HG02798 (cell line): Measurements from ENCODE around the gene USP40.

Experiments
- ATAC-seq: cut with Tn5 transposase; IDR thresholded peaks from one replicate; pipeline ENCODE4 v1.9.1; 2021; ENCODE audit warnings: mild to moderate bottlenecking; ENCODE audit not compliant: unreplicated experiment, poor library complexity

The USP40 gene

DNA sequence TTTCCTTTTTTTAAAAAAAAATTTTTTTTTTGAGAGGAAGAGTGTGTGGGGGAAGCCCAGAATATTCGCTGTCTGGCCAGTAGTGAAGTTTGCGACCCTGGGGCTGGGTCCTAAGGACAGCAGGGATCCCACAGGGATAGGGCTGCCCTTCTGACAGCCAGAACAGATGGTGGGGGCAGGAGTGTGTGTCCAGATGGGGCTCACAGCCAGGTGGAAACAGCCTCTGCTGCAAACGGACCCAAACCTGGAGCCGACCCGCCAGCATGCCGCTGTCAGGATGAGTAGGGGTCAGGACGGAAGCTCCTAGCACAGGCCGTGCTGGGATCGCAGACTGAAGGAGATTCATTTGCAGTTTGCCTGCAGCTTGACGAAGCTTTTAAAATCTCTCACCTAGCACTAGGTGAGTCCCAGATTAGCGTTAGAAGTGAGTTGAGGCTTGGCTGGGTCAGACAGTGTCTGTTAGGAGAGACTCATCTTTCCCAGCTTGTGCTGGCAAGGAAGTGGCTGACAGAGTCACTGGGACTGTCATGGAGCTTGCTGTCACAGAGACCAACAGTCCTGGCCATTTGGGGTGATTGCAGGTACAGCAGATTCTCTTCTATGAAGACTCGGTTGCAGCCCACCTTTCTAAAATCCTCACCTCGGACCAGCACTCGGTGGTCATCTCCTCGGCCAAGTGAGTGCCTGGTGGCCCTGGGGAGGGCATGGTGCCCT, 118.9 kb downstream of the USP40 start:
- no peak for ATAC-seq

DNA sequence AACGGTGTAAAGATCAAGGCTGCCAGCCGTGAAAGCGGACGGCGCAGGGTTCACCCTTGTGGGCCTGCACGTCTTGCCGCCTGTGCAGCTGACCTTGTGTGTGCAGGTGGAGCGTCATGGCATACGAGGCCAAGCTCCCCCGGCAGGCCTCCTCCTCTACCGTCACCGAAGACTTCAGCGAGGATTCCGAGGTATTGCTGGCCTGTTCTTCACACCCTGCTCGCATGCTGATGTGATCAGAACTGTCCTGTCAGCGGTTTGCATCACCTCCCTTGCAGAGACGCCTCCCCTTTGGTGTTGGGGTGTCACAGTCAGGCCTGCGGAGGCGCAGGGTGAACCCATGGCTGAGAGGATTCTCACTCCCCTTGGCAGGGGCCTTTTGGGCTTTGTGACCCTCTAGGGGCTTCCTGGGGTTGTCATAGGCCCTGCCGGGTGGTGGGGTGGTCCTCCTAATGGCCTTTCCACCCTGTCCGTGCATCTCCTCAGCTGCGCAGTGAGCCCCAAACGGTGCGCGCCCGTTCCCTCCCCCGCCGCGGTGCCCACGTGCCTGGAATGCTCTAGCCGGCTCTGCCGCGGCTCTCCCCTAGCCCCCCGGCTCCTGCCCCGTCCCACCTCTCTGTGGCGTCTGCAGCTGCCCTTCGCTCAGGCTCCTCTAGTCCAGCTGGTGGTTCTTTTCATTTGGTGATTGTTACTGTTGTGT, 119.8 kb downstream of the USP40 start:
- no peak for ATAC-seq

DNA sequence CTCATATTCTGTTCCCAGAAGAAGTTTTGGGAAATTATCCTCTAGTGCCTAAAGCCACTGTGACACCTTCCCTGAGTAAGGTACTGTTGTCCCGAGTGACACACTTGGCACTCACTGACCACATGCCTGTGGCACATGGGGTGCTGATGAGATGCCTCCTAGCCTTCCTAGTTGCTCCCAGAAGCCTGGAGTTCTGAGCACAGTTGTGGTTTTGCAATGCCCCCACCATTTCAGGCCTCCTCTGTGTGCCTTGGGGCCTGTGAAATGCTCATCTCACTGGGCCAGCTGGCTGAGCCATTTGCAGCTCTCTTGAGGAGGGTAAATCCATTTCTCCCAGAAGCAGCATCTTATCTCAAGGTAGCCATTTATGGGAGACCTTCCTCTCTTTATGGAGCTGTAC, 120.5 kb downstream of the USP40 start:
- no peak for ATAC-seq

DNA sequence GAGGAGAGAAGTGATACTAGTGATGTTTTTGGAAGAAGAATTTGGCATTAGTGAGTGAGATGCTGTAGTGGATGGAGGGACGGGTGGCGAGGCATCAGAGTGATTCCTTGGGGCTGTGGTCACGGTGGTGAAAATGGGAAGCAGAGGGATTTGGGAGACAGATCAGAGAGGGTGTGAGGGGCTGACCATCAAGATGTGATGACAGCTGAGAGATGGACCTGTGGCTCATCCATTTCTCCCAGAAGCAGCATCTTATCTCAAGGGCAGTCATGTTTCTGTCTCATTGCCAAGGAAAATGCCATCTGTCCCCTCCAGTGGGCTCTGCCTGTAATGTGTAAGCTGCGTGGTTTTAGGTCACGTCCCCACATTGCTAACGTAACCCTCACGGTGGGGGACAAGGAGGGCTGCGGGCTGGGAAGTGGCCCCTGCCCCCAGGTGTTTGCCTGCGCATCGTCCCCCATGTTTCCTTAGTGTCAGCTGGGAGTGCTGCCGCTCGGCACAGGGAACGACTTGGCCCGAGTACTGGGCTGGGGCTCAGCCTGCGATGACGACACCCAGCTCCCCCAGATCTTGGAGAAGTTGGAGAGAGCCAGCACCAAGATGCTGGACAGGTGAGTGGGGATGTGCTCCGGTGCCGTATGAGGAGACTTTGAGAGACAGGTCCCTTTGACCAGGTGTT, 121.3 kb downstream of the USP40 start:
- no peak for ATAC-seq

DNA sequence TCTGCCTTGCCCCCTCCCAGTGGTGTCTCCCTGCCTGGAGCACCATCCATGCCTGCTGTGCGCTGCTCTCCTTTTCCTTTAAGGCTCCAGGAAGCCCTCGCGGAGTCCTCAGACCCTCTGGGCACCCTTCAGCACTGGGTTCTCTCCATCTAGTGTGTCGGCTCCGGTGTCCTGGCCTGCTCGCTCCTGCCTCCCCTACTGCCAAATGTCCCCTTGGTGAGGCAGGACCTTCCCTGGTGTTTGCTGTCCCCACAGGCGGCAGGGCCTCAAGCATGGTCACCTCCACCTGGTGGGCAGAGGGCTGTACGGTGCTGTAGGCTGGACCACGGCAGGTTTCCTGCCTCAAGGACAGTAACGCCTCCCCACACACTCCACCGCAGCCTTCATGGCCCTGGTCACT, 122.1 kb downstream of the USP40 start:
- ATAC-seq: no peak

DNA sequence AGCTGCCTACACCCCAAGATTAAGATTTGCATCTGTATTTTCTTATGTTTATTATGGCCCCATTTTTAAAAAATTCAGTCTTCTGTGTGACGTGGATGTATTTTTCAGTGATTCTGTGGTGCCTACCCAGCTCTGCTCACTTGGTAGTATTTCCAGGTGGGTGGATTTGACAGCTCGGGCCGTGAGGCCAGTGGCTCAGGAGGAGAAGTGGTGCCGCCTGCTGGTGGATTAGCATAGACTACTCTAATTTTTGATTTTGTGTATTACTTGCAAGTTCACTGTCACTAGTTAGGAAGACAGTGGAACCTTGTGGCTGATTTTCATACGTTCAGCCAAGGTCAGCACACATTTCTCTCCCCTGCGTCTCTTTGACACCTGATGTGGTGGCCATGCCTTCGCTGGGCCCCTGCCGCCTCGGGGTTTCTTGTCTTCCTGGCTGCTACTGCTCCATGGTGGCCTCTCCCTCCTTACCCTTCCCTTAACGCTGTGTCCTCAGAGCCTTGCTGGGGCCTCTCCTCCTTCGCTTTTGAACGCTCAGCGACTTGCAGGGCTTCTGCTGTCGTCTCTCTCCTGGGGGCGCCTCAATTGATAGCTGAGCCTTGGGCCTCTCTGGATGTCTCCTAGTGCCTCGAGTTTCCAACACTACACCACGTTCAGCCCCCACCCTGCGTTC, 122.9 kb downstream of the USP40 start:
- peak; percentile 68 for ATAC-seq

DNA sequence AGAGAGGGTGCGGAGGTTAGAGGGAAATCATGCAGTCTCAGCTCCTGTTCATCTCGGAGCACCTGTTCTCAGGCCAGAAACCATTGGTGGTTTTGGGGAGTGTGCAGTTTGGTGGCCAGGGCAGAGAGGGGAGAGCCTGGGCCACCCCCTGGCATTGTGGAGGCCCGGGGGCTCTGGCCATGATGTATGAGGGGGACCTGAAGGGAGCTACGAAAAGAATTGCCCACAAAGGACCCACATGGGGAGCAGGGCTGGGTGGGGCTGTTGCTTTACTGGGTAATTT, 124.6 kb downstream of the USP40 start:
- no peak for ATAC-seq

DNA sequence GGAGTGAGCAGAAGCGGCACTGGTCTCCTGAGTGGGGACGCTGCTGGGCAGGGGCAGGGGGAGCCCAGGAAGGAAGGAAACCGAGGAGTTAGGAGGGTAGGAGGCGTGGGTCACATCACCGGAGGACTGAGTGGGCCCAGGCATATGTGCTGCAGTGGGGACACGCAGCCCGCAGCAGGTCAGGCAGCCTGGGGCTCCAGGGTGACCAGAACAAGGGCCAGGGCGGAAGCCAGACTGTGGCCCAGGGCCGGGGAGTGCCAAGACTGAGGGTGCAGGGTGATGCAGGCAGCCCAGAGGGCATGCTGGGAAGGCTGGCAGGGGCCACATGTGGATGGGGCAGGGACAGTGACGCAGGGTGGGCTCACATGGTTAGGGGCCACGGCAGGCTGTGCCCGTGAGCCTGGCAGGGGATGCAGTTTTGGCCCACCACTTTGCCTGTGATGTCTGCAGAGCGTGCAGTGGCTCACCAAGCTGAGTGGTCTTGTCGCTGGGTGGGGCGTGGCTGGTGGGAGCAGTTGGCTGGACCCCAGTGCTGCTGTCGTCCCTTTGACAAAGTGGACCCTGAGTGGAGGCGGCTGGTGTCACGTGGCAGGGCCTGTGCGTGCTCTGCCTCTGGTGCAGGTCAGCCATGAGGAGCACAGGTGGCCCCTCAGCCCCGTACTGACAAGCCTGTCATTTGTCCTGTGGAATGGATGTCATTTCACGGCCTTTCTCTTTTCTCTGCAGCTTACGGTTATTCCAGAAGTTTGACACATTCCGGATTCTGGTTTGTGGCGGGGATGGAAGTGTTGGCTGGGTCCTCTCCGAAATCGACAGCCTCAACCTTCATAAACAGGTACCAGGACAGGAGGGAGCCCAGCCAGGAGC, 125.2 kb downstream of the USP40 start:
- ATAC-seq: no peak

DNA sequence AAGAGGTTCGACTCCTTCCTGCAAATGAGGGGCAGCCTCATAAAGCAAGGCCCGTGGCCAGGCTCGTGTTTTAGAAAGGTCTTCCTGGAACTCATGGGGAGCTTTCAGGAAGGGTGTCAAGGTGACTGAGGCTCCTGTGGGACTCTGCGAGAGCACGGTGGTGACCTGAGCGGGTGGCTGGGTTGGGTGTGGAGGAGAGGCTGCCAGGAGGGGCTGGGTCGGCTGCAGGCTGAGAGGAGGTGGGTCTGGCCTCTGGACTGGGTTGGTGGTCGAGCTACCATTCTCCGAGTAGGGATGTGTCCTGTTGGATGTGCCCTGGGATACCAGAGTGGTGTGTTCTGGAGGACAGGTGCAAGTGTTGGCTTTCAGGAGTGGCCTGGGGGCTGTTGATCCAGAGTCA, 125.9 kb downstream of the USP40 start:
- no peak for ATAC-seq

DNA sequence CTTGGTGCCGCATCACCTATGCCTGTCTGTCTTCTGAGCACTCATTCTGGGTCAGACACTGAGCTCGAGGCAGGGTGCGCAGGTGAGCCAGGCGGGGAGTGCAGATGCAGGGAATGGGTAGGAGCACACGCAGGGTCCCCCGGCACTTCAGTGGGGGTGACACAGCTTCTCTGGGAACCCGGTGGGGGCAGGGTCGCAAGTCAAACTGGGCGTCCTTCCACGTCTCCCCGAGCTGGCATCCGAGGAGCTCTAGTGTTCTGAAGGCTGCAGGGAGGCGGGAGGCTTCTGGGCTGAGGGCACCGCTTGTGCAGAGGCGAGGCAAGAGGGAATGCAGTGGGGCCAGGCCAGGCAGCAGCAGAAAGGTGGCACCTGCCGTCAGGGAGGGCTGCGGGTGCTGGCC, 126.3 kb downstream of the USP40 start:
- ATAC-seq: no peak

DNA sequence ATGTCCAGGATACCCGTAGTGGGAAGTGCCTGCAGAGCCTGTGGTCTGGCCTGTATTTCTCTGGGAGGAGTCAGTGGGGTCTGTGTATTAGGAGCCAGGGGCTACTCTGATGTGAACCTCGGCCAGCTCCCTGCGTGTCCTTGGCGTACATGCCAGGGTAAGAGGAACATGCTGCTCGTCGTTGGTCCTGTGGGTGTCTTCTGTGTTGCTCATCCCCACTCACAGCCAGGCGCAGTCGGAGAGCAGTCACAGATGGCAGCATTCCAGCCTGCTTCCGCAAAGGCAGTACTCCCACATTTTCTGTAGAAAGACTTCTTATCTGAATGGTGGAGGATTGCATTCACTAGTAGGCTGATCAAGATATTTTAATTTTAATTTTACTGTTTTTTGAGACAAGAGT, 127.4 kb downstream of the USP40 start:
- no peak for ATAC-seq

DNA sequence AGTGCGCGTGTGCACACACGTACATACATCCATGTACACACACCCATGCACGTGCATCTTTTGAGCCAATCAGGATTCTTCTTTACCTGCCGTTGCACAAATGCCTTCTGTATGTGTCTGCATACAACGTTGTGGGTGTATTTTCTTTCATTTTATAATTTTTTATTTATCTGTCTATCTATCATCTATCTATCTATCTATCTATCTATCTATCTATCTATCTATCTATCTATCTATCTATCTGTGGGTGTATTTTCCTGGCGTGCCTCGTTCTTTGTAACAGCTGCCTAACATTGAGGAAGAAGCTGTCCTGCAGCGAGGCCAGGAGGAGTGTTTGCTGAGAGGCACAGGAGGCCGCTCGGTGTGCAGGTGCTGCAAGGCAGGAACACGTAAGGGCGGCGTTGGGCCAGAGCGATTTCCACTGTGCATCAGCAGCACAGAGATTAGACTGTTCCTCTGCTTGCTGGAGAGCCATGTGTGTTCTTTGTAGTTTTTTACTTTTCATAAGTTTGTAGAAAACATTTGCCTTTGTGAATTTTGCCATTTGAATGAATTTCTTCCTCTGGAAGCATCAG, 127.9 kb downstream of the USP40 start:
- ATAC-seq: no peak

DNA sequence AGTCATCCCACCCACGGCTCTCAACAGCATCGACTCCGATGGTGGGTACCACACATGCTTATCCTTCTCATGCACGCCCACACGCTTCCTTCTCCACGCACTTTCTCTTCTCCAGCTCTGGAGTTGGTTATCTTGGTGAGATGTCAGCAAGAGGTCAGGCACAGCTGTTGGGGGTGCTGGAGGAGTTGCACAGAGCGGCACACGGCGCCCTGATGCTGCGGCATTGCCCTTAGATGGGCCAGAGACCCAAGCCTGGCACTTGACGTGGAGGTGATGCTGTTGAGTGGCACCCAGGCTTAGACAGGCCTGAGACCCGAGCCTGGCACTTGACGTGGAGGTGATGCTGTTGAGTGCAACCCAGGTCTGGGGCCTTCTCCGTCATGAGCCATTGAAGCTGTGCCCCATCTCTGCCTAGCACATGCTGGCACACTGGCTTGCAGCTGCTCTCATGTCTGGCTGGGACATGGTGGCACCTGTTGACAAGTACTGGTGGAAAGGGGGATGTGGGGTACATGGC, 129.1 kb downstream of the USP40 start:
- no peak for ATAC-seq

DNA sequence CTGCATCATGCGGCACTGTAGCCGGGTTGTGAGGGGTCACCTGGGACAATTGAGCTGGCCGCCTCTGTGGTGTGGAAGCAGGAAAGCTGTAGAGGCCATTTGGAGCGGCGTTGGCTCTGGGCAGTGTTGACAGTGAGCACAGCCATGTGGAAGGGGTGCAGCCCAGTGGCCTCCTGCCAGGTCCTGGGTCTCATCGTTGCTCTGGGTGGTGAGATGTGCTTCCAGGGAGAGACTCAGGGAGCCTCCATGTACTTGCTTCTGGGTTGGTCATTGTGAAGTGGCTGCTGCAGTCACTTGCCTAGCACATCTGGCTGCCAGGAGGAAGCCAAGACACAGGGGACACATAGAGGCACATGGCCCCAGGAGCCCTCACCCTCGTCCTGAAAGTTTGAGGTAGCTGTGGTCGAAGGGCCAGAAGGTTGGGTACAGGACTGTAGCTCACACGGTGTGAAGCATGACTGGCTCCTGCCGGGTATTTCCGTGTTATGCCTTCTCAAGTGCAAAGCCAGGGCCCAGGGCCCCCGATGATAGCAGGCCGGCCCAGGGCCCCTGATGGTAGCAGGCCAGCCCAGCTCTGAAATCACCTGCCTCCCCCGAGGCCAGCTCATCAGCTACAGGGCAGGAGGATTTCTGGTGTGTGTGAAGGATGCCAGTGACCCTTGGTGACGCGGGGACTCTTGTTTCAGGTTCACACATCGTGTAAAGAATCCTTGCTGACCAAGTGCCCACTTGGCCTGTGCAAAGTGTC, 129.7 kb downstream of the USP40 start:
- ATAC-seq: no peak

DNA sequence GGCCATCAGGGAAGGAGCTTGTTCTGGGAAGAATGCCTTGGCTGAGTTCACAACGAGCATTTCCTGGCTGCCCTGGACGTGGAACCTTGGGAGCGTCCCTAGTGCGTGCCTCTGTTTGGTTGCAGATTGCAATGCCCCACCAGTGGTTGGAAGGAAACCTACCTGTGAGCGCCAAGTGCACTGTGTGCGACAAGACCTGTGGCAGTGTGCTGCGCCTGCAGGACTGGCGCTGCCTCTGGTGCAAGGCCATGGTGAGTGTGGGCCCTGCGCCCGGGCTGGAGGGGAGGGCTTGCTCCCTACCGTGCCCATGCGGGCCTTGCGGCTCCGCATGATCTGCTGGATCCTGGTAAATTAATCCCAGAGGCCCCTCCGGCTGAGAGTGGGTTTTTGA, 130.4 kb downstream of the USP40 start:
- no peak for ATAC-seq

DNA sequence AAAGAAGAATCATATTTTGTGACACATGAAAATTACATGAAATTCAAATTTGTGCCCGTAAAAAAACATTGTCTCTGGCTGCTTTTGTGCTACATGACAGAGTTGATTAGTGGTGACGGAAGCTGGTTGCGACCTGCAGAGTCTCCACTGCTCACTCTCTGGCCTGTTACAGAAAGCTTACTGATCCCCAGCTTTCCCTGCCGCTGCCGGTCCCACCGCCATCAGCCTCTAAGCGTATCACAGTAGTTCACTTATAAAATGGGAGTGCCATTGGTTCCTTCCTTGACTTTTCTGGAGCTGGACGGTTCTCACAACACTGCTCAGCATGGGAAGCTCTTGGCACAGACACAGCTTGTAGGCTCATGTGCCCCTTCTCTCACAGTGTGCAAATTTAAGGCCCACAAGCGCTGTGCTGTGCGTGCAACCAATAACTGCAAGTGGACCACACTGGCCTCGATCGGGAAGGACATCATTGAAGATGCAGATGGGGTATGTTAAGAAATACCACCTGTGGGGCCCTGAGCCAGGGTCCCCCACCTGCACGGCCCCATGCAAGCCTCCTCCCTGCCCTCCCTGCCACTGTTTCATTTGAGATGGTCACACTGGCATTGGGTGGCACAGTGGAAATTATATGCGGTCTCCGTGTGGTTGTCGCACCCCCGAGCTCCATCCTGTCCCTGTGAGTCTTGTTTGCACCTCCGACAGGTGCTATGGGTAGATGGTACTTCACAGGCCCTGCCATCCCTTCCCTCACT, 131.0 kb downstream of the USP40 start:
- ATAC-seq: no peak

DNA sequence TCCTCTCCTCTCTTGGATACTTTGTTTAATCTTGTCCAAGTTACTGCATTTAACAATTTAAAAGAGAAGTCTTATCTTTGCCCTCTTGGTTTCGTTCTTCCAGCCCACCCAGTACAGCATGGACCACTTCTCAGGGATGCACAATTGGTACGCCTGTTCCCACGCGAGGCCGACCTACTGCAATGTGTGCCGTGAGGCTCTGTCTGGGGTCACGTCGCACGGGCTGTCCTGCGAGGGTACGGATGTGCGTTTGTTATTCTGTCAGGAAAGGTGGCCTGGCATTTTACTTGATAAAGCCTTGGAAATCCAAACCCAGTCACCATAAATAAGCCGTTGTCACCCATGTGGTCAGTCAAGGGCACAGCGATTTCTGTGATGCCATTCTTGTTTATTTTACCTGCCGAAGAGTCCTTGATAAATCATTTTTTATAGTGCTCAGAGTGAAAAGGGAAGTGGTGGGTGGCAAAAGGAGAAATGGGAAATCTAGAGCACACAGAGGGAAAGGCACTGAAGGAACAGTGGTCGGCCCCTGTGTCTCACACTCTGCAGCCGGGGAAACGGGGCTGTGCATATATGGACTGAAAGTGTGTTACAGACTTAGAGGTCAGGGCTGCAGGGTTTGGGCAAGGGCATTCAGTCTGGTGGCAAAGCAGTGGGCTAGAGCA, 131.8 kb downstream of the USP40 start:
- ATAC-seq: no peak

DNA sequence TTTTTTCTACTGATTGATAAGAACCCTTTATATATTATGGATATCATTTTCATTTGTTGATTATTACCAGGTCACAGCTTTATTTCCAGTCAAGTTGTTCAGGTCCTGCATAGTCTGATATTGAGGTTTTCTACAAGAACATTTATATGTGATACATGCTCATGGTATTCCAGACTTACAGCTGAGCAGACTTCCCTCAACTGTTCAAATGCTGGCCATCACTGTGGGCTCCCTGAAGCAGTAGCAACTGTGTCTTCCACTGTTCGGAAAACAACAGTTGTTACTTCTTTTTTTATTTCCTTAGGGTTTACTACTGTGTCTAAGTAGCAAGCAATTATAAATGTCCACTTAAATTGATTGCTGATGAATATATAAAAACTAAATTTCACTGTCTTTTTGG, 132.8 kb downstream of the USP40 start:
- ATAC-seq: no peak
